A673 (cell line): ENCODE data around the gene COG8. TPM values are rescaled to one million over a fixed set of nuclear protein-coding genes. Genes with fewer than 3 reads are reported as not detected.

Experiments used
- BruUV-seq: library from RNA; stranded (reverse); fragments of 400-500 nt; replicated peaks from 2 replicates; lab custom pipeline; 2021; lab: Mats Ljungman, UMichigan
- CTCF ChIA-PET: fragments of 300-600 bp; sonication (Branson Sonifier 250); formaldehyde crosslinking; loops from one replicate; lab custom pipeline; 2022; ENCODE audit warnings: antibody characterized with exemption; lab: Charles Lee
- POLR2A ChIA-PET: fragments of 300-600 bp; sonication (Branson Sonifier 250); formaldehyde crosslinking; loops from one replicate; lab custom pipeline; 2022; ENCODE audit warnings: antibody characterized with exemption; ENCODE audit not compliant: low non-redundant PET; lab: Charles Lee
- DNase-seq: peaks from one replicate; pipeline ENCODE4 v3.0.0-alpha.2; 2015; ENCODE audit warnings: low spot score
- H3K27ac ChIP-seq: fragments of 200-600 bp; sonication (generic); 2 replicates; pipeline ENCODE4 v1.5.1; 2016; ENCODE audit warnings: mixed run types, low read depth, mild to moderate bottlenecking, mixed read lengths, antibody characterized with exemption, low read length; ENCODE audit not compliant: poor library complexity, severe bottlenecking
- H3K27me3 ChIP-seq: fragments of 200-600 bp; sonication (generic); replicated peaks from 2 replicates; pipeline ENCODE4 v1.6.1; 2017; ENCODE audit warnings: mixed run types, low read depth, mild to moderate bottlenecking, mixed read lengths, antibody characterized with exemption, low read length; ENCODE audit not compliant: insufficient read depth, poor library complexity
- H3K36me3 ChIP-seq: fragments of 200-600 bp; sonication (generic); 2 replicates; pipeline ENCODE4 v1.6.1; 2016; ENCODE audit warnings: mixed run types, mild to moderate bottlenecking, mixed read lengths, antibody characterized with exemption, low read length; ENCODE audit not compliant: insufficient read depth, poor library complexity, severe bottlenecking
- H3K4me1 ChIP-seq: fragments of 200-600 bp; sonication (generic); 2 replicates; pipeline ENCODE4 v1.6.1; 2017; ENCODE audit warnings: mixed run types, mild to moderate bottlenecking, mixed read lengths, antibody characterized with exemption, low read length; ENCODE audit not compliant: insufficient read depth, poor library complexity, severe bottlenecking
- H3K4me3 ChIP-seq: fragments of 200-600 bp; sonication (generic); 2 replicates; pipeline ENCODE4 v1.5.1; 2016; ENCODE audit warnings: low read depth, mixed run types, mild to moderate bottlenecking, mixed read lengths, low read length; ENCODE audit not compliant: poor library complexity, severe bottlenecking
- H3K9me3 ChIP-seq: fragments of 200-600 bp; sonication (generic); 2 replicates; pipeline ENCODE4 v1.6.1; 2016; ENCODE audit warnings: mixed run types, low read depth, mild to moderate bottlenecking, mixed read lengths, antibody characterized with exemption, low read length; ENCODE audit not compliant: poor library complexity, severe bottlenecking
- CTCF ChIP-seq: fragments of 300-800, 200-600 bp; sonication (generic); conservative IDR thresholded peaks from 2 replicates; pipeline ENCODE4 v1.5.1; 2017; ENCODE audit warnings: low read depth, mild to moderate bottlenecking, antibody characterized with exemption, low read length, moderate library complexity, mixed read lengths
- EZH2 ChIP-seq: fragments of 200-600 bp; sonication (generic); IDR thresholded peaks from 2 replicates; pipeline ENCODE4 v1.6.1; 2017; ENCODE audit warnings: borderline replicate concordance, low read depth, mild to moderate bottlenecking, mixed read lengths, antibody characterized with exemption, low read length; ENCODE audit not compliant: poor library complexity, severe bottlenecking
- intact Hi-C: fragments of 100-400 bp; cut with micrococcal nuclease; formaldehyde crosslinking; loops from one replicate; pipeline ENCODE4 v1.10.0; 2022; ENCODE audit not compliant: unreplicated experiment
- total RNA-seq: library from RNA; stranded (reverse); gene quantifications from 2 replicates; pipeline ENCODE4 v1.2.3, GENCODE V29; 2021

COG8 gene
- total RNA-seq, 1 experiment from 2014 or later: 47.6 TPM

- no peak overlapping the region for H3K27ac ChIP-seq
- intact Hi-C loops: no loop called here
- H3K27me3 ChIP-seq: no peaks in the 10 kb centered on the region
- no peaks in the 10 kb centered on the region for H3K9me3 ChIP-seq
- DNase-seq: no peak
- ChIA-PET POLR2A (no interaction called here), CTCF (no interaction called here)
- no TSS peak for BruUV-seq
- H3K4me1 ChIP-seq: no peaks in the 10 kb centered on the region
- TF ChIP-seq EZH2: no peak
- H3K4me3 ChIP-seq: no peak overlapping the region
- H3K36me3 ChIP-seq: peaks cover 42% of the 10 kb centered on the region
Observed at GRCh38 chr16:69373019-69373418, 33.7 kb upstream of the COG8 start.

GRCh38 chr16:69371564-69371963, 32.2 kb upstream of the COG8 start:
- H3K4me1 ChIP-seq: no peaks in the 10 kb centered on the region
- H3K4me3 ChIP-seq: no peak overlapping the region
- DNase-seq: no peak
- CTCF ChIA-PET: no interaction called here
- intact Hi-C loops: no loop called here
- peaks cover 54% of the 10 kb centered on the region for H3K36me3 ChIP-seq
- no peak overlapping the region for H3K27ac ChIP-seq
- TF ChIP-seq EZH2 (no peak), CTCF (no peak)
- H3K9me3 ChIP-seq: no peaks in the 10 kb centered on the region
- no peaks in the 10 kb centered on the region for H3K27me3 ChIP-seq
- POLR2A ChIA-PET: no interaction called here
- BruUV-seq: no TSS peak

- TF ChIP-seq CTCF: no peak
- TF ChIP-seq EZH2: no peak
- Histone ChIP-seq H3K4me1 (no peaks in the 10 kb centered on the region), H3K36me3 (peaks cover 64% of the 10 kb centered on the region), H3K27me3 (no peaks in the 10 kb centered on the region), H3K27ac (no peak overlapping the region), H3K4me3 (no peak overlapping the region), H3K9me3 (no peaks in the 10 kb centered on the region)
- no TSS peak for BruUV-seq
- ChIA-PET CTCF (no interaction called here), POLR2A (no interaction called here)
- no peak for DNase-seq
- intact Hi-C loops: no loop called here
Observed at GRCh38 chr16:69368866-69369265, 29.5 kb upstream of the COG8 start.

- POLR2A ChIA-PET: no interaction called here
Observed at GRCh38 chr16:69367980-69368379, 28.6 kb upstream of the COG8 start.

More at GRCh38 chr16:69367980-69368379, 28.6 kb upstream of the COG8 start:
- TF ChIP-seq CTCF (no peak), EZH2 (no peak)
- intact Hi-C loops: no loop called here
- BruUV-seq: no TSS peak
- H3K4me3 ChIP-seq: no peak overlapping the region
- no peaks in the 10 kb centered on the region for H3K27me3 ChIP-seq
- no peaks in the 10 kb centered on the region for H3K4me1 ChIP-seq
- H3K9me3 ChIP-seq: no peaks in the 10 kb centered on the region
- no peak for DNase-seq
- no peak overlapping the region for H3K27ac ChIP-seq
- CTCF ChIA-PET: no interaction called here
- peaks cover 64% of the 10 kb centered on the region for H3K36me3 ChIP-seq
